Measurements from ENCODE around the gene YTHDF2. TPM values are rescaled to one million over a fixed set of nuclear protein-coding genes. Genes with fewer than 3 reads are reported as not detected.
"Not testable (repeated sequence)": the region's sequence is repeated elsewhere in the genome, so short reads cannot be mapped to it uniquely, and the experiment has no call there.

YTHDF2 gene
- total RNA-seq, 2 donors from 2014 or later, result 37.2 to 38.5 TPM

- intact Hi-C loops (cut with DNase I), result loop anchor here (10.0 kb wide), 2 partner anchors 84 to 244 kb away; no protein-coding TSS in a partner anchor
- DNase-seq (ENCODE audit: low spot score), result peak; percentile 45
Observed at GRCh38 chr1:28790377-28791035, 53.8 kb downstream of the YTHDF2 start.

- intact Hi-C loops (cut with DNase I), result loop anchor here (10.0 kb wide), 2 partner anchors 83 to 243 kb away; no protein-coding TSS in a partner anchor
- not testable (repeated sequence) for DNase-seq (ENCODE audit: low spot score)
Observed at GRCh38 chr1:28791929-28792328, 55.2 kb downstream of the YTHDF2 start.

GRCh38 chr1:28792644-28793121, 55.9 kb downstream of the YTHDF2 start:
- DNase-seq (ENCODE audit: low spot score), result no peak
- intact Hi-C loops (cut with DNase I), result loop anchor here (10.0 kb wide), 2 partner anchors 82 to 242 kb away; no protein-coding TSS in a partner anchor

GRCh38 chr1:28794582-28794981, 57.8 kb downstream of the YTHDF2 start:
- not testable (repeated sequence) for DNase-seq (ENCODE audit: low spot score)
- intact Hi-C loops (cut with DNase I), result loop anchor here (10.0 kb wide), 2 partner anchors 80 to 240 kb away; no protein-coding TSS in a partner anchor

- intact Hi-C loops (cut with DNase I), result loop anchor here (10.0 kb wide), 2 partner anchors 78 to 238 kb away; no protein-coding TSS in a partner anchor
- no peak for DNase-seq (ENCODE audit: low spot score)
Observed at GRCh38 chr1:28796352-28797211, 59.8 kb downstream of the YTHDF2 start.

- DNase-seq (ENCODE audit: low spot score), result no peak
- intact Hi-C loops (cut with DNase I), result no loop called here
Observed at GRCh38 chr1:28800324-28800723, 63.6 kb downstream of the YTHDF2 start.

- no peak for DNase-seq (ENCODE audit: low spot score)
- intact Hi-C loops (cut with DNase I), result no loop called here
Observed at GRCh38 chr1:28801461-28801860, 64.7 kb downstream of the YTHDF2 start.

- DNase-seq (ENCODE audit: low spot score), result no peak
- intact Hi-C loops (cut with DNase I), result no loop called here
Observed at GRCh38 chr1:28803051-28803450, 66.3 kb downstream of the YTHDF2 start.

GRCh38 chr1:28803662-28804061, 66.9 kb downstream of the YTHDF2 start:
- DNase-seq (ENCODE audit: low spot score), result no peak
- intact Hi-C loops (cut with DNase I), result no loop called here

GRCh38 chr1:28804071-28804470, 67.3 kb downstream of the YTHDF2 start:
- intact Hi-C loops (cut with DNase I), result no loop called here
- no peak for DNase-seq (ENCODE audit: low spot score)

GRCh38 chr1:28807046-28807445, 70.3 kb downstream of the YTHDF2 start:
- DNase-seq (ENCODE audit: low spot score), result no peak
- intact Hi-C loops (cut with DNase I), result no loop called here

GRCh38 chr1:28807986-28808385, 71.2 kb downstream of the YTHDF2 start:
- DNase-seq (ENCODE audit: low spot score), result no peak
- intact Hi-C loops (cut with DNase I), result no loop called here

GRCh38 chr1:28811369-28811765, 74.6 kb downstream of the YTHDF2 start:
- DNase-seq (ENCODE audit: low spot score), result no peak
- intact Hi-C loops (cut with DNase I), result no loop called here

GRCh38 chr1:28811766-28812668, 75.3 kb downstream of the YTHDF2 start, which contains the start of gene OPRD1:
Gene OPRD1, plus strand, starts transcription at chr1:28812170. Its CDS starts 214 bp downstream, at chr1:28812384.
- DNase-seq (ENCODE audit: low spot score), result no peak
- intact Hi-C loops (cut with DNase I), result no loop called here

GRCh38 chr1:28812669-28813468, 76.1 kb downstream of the YTHDF2 start:
- intact Hi-C loops (cut with DNase I), result no loop called here
- DNase-seq (ENCODE audit: low spot score), result no peak

GRCh38 chr1:28813931-28814465, 77.3 kb downstream of the YTHDF2 start:
- intact Hi-C loops (cut with DNase I), result no loop called here
- no peak for DNase-seq (ENCODE audit: low spot score)

- no peak for DNase-seq (ENCODE audit: low spot score)
- intact Hi-C loops (cut with DNase I), result no loop called here
Observed at GRCh38 chr1:28815533-28816185, 78.9 kb downstream of the YTHDF2 start.

- no peak for DNase-seq (ENCODE audit: low spot score)
- intact Hi-C loops (cut with DNase I), result no loop called here
Observed at GRCh38 chr1:28817133-28817532, 80.4 kb downstream of the YTHDF2 start.
